H1 (cell line): ENCODE results near the gene HLA-C. TPM values are rescaled to one million over a fixed set of nuclear protein-coding genes. Genes with fewer than 3 reads are reported as not detected.

ENCODE experiments used
- CHD2 ChIP-seq: IDR thresholded peaks from 2 replicates; pipeline ENCODE4 v1.6.1; 2012; ENCODE audit warnings: low read length, improper control_type of control experiment
- GABPA ChIP-seq: IDR thresholded peaks from 2 replicates; pipeline ENCODE4 v1.6.1; 2011; ENCODE audit warnings: mild to moderate bottlenecking, low read length, moderate library complexity, borderline replicate concordance; ENCODE audit not compliant: insufficient read depth
- NRF1 ChIP-seq: IDR thresholded peaks from 2 replicates; pipeline ENCODE4 v1.6.1; 2011; ENCODE audit warnings: mild to moderate bottlenecking, low read depth, low read length, improper control_type of control experiment
- SP4 ChIP-seq: IDR thresholded peaks from 2 replicates; pipeline ENCODE4 v1.6.1; 2012; ENCODE audit warnings: low read length, inconsistent platforms
- polyA plus RNA-seq, 7 experiments: library from polyadenylated mRNA; depleted of rRNA in 3 of 7; stranded (reverse) in 5 of 7; unstranded in 2 of 7; fragments of >200 nt in 5 of 7; fragments of 200-250 nt in 2 of 7; gene quantifications; 1 replicate in 5 of 7; 2 replicates in 1 of 7; 4 replicates in 1 of 7; pipeline versions ENCODE4 v1.2.1 to v1.2.3, GENCODE V29; 2011 to 2013; ENCODE audit warnings: missing spikeins in 2 of 7, mixed read lengths in 2 of 7
- total RNA-seq: library from RNA; stranded (reverse); fragmentation: NEBNext Ultra II Directional; extraction: Animal tissue kit (Norgen Biotek cat#: 25700); gene quantifications from 2 replicates; pipeline ENCODE4 v1.2.1, GENCODE V29; 2021
- TF ChIP-seq, protein P1 (sequence below): fragments of 300-600 bp; sonication (generic); IDR thresholded peaks from 2 replicates; pipeline ENCODE4 v1.7.1; 2012; ENCODE audit warnings: low read length, moderate library complexity, mild to moderate bottlenecking, inconsistent platforms; ENCODE audit not compliant: insufficient replicate concordance

Gene HLA-C
- total and polyA plus RNA-seq, 2 of the 8 experiments (the other 6 are each of a cell fraction or from before 2014, with no cell fraction given) = 245 to 360 TPM

DNA sequence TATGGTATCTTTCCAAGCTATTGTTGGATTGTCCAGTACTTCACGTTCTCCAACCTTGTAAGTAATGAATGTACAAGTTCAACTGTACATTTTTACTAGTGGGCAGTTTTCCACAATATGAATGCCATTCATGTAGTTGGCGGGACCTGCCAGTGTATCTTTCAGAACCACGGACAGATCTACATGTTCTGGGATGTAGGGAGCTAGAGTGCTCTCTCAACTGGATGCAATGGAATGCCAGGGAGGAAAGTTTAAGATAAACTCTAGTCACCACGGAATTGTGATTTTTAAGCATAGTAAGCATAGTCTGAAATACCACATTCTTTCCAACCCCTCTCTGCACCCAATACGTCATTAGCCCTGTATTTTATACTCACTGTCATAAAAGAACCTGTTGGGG lies 21.5 kb upstream of the HLA-C start (continued):
- TF ChIP-seq, protein P1, sequence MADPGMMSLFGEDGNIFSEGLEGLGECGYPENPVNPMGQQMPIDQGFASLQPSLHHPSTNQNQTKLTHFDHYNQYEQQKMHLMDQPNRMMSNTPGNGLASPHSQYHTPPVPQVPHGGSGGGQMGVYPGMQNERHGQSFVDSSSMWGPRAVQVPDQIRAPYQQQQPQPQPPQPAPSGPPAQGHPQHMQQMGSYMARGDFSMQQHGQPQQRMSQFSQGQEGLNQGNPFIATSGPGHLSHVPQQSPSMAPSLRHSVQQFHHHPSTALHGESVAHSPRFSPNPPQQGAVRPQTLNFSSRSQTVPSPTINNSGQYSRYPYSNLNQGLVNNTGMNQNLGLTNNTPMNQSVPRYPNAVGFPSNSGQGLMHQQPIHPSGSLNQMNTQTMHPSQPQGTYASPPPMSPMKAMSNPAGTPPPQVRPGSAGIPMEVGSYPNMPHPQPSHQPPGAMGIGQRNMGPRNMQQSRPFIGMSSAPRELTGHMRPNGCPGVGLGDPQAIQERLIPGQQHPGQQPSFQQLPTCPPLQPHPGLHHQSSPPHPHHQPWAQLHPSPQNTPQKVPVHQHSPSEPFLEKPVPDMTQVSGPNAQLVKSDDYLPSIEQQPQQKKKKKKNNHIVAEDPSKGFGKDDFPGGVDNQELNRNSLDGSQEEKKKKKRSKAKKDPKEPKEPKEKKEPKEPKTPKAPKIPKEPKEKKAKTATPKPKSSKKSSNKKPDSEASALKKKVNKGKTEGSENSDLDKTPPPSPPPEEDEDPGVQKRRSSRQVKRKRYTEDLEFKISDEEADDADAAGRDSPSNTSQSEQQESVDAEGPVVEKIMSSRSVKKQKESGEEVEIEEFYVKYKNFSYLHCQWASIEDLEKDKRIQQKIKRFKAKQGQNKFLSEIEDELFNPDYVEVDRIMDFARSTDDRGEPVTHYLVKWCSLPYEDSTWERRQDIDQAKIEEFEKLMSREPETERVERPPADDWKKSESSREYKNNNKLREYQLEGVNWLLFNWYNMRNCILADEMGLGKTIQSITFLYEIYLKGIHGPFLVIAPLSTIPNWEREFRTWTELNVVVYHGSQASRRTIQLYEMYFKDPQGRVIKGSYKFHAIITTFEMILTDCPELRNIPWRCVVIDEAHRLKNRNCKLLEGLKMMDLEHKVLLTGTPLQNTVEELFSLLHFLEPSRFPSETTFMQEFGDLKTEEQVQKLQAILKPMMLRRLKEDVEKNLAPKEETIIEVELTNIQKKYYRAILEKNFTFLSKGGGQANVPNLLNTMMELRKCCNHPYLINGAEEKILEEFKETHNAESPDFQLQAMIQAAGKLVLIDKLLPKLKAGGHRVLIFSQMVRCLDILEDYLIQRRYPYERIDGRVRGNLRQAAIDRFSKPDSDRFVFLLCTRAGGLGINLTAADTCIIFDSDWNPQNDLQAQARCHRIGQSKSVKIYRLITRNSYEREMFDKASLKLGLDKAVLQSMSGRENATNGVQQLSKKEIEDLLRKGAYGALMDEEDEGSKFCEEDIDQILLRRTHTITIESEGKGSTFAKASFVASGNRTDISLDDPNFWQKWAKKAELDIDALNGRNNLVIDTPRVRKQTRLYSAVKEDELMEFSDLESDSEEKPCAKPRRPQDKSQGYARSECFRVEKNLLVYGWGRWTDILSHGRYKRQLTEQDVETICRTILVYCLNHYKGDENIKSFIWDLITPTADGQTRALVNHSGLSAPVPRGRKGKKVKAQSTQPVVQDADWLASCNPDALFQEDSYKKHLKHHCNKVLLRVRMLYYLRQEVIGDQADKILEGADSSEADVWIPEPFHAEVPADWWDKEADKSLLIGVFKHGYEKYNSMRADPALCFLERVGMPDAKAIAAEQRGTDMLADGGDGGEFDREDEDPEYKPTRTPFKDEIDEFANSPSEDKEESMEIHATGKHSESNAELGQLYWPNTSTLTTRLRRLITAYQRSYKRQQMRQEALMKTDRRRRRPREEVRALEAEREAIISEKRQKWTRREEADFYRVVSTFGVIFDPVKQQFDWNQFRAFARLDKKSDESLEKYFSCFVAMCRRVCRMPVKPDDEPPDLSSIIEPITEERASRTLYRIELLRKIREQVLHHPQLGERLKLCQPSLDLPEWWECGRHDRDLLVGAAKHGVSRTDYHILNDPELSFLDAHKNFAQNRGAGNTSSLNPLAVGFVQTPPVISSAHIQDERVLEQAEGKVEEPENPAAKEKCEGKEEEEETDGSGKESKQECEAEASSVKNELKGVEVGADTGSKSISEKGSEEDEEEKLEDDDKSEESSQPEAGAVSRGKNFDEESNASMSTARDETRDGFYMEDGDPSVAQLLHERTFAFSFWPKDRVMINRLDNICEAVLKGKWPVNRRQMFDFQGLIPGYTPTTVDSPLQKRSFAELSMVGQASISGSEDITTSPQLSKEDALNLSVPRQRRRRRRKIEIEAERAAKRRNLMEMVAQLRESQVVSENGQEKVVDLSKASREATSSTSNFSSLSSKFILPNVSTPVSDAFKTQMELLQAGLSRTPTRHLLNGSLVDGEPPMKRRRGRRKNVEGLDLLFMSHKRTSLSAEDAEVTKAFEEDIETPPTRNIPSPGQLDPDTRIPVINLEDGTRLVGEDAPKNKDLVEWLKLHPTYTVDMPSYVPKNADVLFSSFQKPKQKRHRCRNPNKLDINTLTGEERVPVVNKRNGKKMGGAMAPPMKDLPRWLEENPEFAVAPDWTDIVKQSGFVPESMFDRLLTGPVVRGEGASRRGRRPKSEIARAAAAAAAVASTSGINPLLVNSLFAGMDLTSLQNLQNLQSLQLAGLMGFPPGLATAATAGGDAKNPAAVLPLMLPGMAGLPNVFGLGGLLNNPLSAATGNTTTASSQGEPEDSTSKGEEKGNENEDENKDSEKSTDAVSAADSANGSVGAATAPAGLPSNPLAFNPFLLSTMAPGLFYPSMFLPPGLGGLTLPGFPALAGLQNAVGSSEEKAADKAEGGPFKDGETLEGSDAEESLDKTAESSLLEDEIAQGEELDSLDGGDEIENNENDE = no peak
- TF ChIP-seq SP4 (no peak), CHD2 (no peak), GABPA (no peak), NRF1 (no peak)
- TF ChIP-seq, all 59 proteins: peak for 0
